ENCODE data around the gene CCDC134. TPM values are rescaled to one million over a fixed set of nuclear protein-coding genes. Genes with fewer than 3 reads are reported as not detected.

The CCDC134 gene
- total RNA-seq, 4 donors from 2014 or later, result 10.1 to 22.0 (median 15.2) TPM

- no peak for DNase-seq (ENCODE audit: low spot score in 2 of 2)
- TF ChIP-seq EP300 (IDR thresholded peaks at IDR 0.05) (no peak), POLR2AphosphoS5 (IDR thresholded peaks at IDR 0.05) (no peak), POLR2A (IDR thresholded peaks at IDR 0.05) (no peak)
- TF ChIP-seq, protein P1, sequence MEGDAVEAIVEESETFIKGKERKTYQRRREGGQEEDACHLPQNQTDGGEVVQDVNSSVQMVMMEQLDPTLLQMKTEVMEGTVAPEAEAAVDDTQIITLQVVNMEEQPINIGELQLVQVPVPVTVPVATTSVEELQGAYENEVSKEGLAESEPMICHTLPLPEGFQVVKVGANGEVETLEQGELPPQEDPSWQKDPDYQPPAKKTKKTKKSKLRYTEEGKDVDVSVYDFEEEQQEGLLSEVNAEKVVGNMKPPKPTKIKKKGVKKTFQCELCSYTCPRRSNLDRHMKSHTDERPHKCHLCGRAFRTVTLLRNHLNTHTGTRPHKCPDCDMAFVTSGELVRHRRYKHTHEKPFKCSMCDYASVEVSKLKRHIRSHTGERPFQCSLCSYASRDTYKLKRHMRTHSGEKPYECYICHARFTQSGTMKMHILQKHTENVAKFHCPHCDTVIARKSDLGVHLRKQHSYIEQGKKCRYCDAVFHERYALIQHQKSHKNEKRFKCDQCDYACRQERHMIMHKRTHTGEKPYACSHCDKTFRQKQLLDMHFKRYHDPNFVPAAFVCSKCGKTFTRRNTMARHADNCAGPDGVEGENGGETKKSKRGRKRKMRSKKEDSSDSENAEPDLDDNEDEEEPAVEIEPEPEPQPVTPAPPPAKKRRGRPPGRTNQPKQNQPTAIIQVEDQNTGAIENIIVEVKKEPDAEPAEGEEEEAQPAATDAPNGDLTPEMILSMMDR (IDR thresholded peaks at IDR 0.05), result no peak
Measured at GRCh38 chr22:41828516-41828915, 28.0 kb downstream of the CCDC134 start.

DNA sequence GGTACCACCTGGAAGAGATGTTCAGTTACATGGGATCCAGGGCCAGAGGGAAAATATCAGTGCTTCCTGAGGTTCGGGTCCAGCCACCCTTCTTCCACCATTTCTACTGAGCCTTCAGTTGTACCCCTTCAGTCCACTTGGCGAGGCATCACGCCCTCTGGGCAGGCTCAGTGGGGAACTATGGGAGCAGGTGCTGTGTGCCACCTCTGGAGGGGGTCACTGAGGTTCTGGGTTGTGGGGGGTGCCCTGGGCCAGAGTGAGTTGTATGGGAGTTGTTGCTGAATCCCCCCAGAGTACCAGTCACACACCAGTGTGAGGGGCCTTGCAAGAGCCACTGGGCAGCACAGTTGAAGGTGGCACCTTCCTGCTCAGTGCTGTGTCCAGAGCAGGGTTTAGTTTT, 29.7 kb downstream of the CCDC134 start:
- Histone ChIP-seq H3K27ac (no peak overlapping the region), H3K9me3 (no peaks in the 10 kb centered on the region), H3K4me3 (no peak overlapping the region), H3K27me3 (no peaks in the 10 kb centered on the region), H3K4me1 (peaks cover 40% of the 10 kb centered on the region), H3K36me3 (no peaks in the 10 kb centered on the region)
- 89% methylated on average over 3 of the region's 3 CpGs for whole genome bisulfite sequencing
- TF ChIP-seq EP300 (IDR thresholded peaks at IDR 0.05) (no peak), POLR2AphosphoS5 (IDR thresholded peaks at IDR 0.05) (no peak), POLR2A (IDR thresholded peaks at IDR 0.05) (no peak)
- TF ChIP-seq, protein P1 (IDR thresholded peaks at IDR 0.05), result no peak
- no peak for DNase-seq (ENCODE audit: low spot score in 2 of 2)

More at GRCh38 chr22:41828516-41828915, 28.0 kb downstream of the CCDC134 start:
- H3K4me3 ChIP-seq, result no peak overlapping the region
- H3K9me3 ChIP-seq, result no peaks in the 10 kb centered on the region
- no peaks in the 10 kb centered on the region for H3K36me3 ChIP-seq
- H3K4me1 ChIP-seq, result peaks cover 26% of the 10 kb centered on the region
- no peak overlapping the region for H3K27ac ChIP-seq
- WGBS, result 95% methylated on average over 4 of the region's 4 CpGs
- H3K27me3 ChIP-seq, result no peaks in the 10 kb centered on the region

GRCh38 chr22:41831383-41831782, 30.9 kb downstream of the CCDC134 start:
- WGBS, result 32% methylated on average over 6 of the region's 6 CpGs
- Histone ChIP-seq H3K27me3 (no peaks in the 10 kb centered on the region), H3K36me3 (no peaks in the 10 kb centered on the region), H3K4me3 (no peak overlapping the region), H3K4me1 (peaks cover 36% of the 10 kb centered on the region), H3K27ac (peak overlapping the region; percentile 92), H3K9me3 (no peaks in the 10 kb centered on the region)
- TF ChIP-seq EP300 (IDR thresholded peaks at IDR 0.05), result no peak
- TF ChIP-seq, protein P1 (IDR thresholded peaks at IDR 0.05), result no peak
- no peak for TF ChIP-seq POLR2AphosphoS5 (IDR thresholded peaks at IDR 0.05)
- no peak for TF ChIP-seq POLR2A (IDR thresholded peaks at IDR 0.05)
- DNase-seq (ENCODE audit: low spot score in 2 of 2), result no peak

DNA sequence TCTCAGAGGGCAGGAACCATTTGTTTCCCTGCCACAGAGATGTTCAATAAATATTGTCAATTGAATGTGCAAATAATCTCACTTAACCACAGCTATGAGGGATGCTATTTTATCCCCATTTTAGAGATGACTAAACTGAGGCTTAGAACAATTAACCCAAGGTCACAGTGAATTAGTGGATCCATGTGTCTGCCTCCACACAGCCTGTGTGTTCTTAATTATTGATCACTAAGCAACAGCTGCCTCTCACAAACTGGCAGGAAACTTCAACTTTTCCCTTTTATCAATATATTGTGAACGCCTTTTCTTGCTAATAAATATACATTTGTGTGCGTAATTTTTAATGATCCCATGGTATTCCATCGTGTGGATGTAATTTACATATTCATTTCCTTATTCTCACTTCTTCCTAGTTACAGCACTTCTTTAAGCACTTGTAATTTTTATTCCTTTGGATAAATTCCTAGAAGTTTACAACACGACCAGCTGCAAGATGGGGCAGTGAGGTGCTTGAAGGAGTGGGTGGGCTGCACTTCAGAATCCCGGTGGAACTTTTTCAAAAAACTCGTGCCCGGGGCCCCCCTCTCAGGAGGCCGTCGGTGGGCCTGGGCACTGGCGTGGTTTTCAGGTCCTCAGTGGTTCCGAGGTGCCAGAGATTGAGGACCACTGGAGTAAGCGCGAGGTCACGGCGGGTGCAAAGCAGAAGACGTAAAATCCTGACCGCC, 31.5 kb downstream of the CCDC134 start:
- Histone ChIP-seq H3K4me3 (peak overlapping the region; percentile 85), H3K27me3 (no peaks in the 10 kb centered on the region), H3K9me3 (no peaks in the 10 kb centered on the region), H3K4me1 (peaks cover 30% of the 10 kb centered on the region), H3K36me3 (no peaks in the 10 kb centered on the region), H3K27ac (peak overlapping the region; percentile 92)
- no peak for DNase-seq (ENCODE audit: low spot score in 2 of 2)
- TF ChIP-seq, protein P1 (IDR thresholded peaks at IDR 0.05), result no peak
- no peak for TF ChIP-seq POLR2A (IDR thresholded peaks at IDR 0.05)
- no peak for TF ChIP-seq EP300 (IDR thresholded peaks at IDR 0.05)
- 9% methylated on average over 17 of the region's 17 CpGs for WGBS

GRCh38 chr22:41832553-41833368, 32.3 kb downstream of the CCDC134 start, which contains the start of gene SREBF2:
Gene SREBF2 (plus strand): TSS chr22:41833105. CDS start chr22:41833271, 166 bp downstream.
- peak in 2 of 3 donors; percentile 55 to 88 for TF ChIP-seq POLR2AphosphoS5 (IDR thresholded peaks at IDR 0.05)
- TF ChIP-seq, protein P1 (IDR thresholded peaks at IDR 0.05), result no peak
- TF ChIP-seq EP300 (IDR thresholded peaks at IDR 0.05), result no peak
- TF ChIP-seq POLR2A (IDR thresholded peaks at IDR 0.05), result peak; percentile 14 to 45
- WGBS, result 0% methylated on average over 14 of the region's 75 CpGs
- peak; percentile 99 to 100 for DNase-seq (ENCODE audit: low spot score in 2 of 2)
- Histone ChIP-seq H3K9me3 (no peaks in the 10 kb centered on the region), H3K27me3 (no peaks in the 10 kb centered on the region), H3K27ac (peak within 1 kb of the TSS; percentile 92), H3K36me3 (no peaks in the 10 kb centered on the region), H3K4me1 (peaks cover 28% of the 10 kb centered on the region), H3K4me3 (peak within 1 kb of the TSS; percentile 85)

Data from suprapubic skin (tissue), 4 donors.